Endodermal cell (in vitro differentiated cells): ENCODE data around the gene CELF6. TPM values are rescaled to one million over a fixed set of nuclear protein-coding genes. Genes with fewer than 3 reads are reported as not detected.

Experiments used
- DNase-seq: peaks from one replicate; pipeline ENCODE4 v3.0.0-alpha.2; 2017
- H3K27ac ChIP-seq: 2 replicates; pipeline ENCODE4 v1.5.1; 2013; ENCODE audit warnings: mild to moderate bottlenecking, low read depth, low read length, moderate library complexity
- H3K27me3 ChIP-seq: 2 replicates; pipeline ENCODE4 v1.6.1; 2013; ENCODE audit warnings: mild to moderate bottlenecking, low read length, moderate library complexity; ENCODE audit not compliant: insufficient read depth, control insufficient read depth, poor library complexity, severe bottlenecking
- H3K36me3 ChIP-seq: 2 replicates; pipeline ENCODE4 v1.7.0; 2013; ENCODE audit warnings: mild to moderate bottlenecking, low read length, moderate library complexity; ENCODE audit not compliant: control insufficient read depth, insufficient read depth
- H3K4me1 ChIP-seq: one replicate; pipeline ENCODE4 v1.7.0; 2013; ENCODE audit warnings: low read length; ENCODE audit not compliant: control insufficient read depth, insufficient read depth
- H3K4me3 ChIP-seq: 2 replicates; pipeline ENCODE4 v1.5.1; 2013; ENCODE audit warnings: mild to moderate bottlenecking, low read length, moderate library complexity
- H3K9ac ChIP-seq: 2 replicates; pipeline ENCODE4 v1.6.1; 2013; ENCODE audit warnings: mild to moderate bottlenecking, low read length, moderate library complexity; ENCODE audit not compliant: poor library complexity, severe bottlenecking; ENCODE audit errors: extremely low read depth
- H3K9me3 ChIP-seq: 2 replicates; pipeline ENCODE4 v1.6.1; 2013; ENCODE audit warnings: mild to moderate bottlenecking, low read length, moderate library complexity; ENCODE audit not compliant: control insufficient read depth
- H3K27ac Mint-ChIP-seq: 2 replicates; pipeline ENCODE4 v1.8.0; 2020; ENCODE audit warnings: mixed read lengths
- H3K27me3 Mint-ChIP-seq: 2 replicates; pipeline ENCODE4 v1.8.0; 2021; ENCODE audit warnings: mild to moderate bottlenecking, mixed read lengths; ENCODE audit not compliant: insufficient read depth
- H3K36me3 Mint-ChIP-seq: 2 replicates; pipeline ENCODE4 v1.8.0; 2020; ENCODE audit warnings: low read depth, mixed read lengths
- H3K4me1 Mint-ChIP-seq: 2 replicates; pipeline ENCODE4 v1.8.0; 2020; ENCODE audit warnings: mixed read lengths
- H3K4me3 Mint-ChIP-seq: 2 replicates; pipeline ENCODE4 v1.8.0; 2020; ENCODE audit warnings: mild to moderate bottlenecking, moderate library complexity, mixed read lengths
- H3K9me3 Mint-ChIP-seq: 2 replicates; pipeline ENCODE4 v1.8.0; 2020; ENCODE audit warnings: mild to moderate bottlenecking, mixed read lengths
- CTCF ChIP-seq: fragments of 200-600 bp; sonication (generic); conservative IDR thresholded peaks from 2 replicates; pipeline ENCODE4 v1.5.0; 2021; ENCODE audit warnings: antibody characterized with exemption, mild to moderate bottlenecking
- WGBS, 2 experiments: methylation state at CpG; one replicate each; pipeline versions ENCODE4 v1.1.5 to v1.1.7; 2013; ENCODE audit warnings: missing lambda C conversion rate in 2 of 2, mixed read lengths in 1 of 2; ENCODE audit not compliant: insufficient coverage in 1 of 2, insufficient read length in 1 of 2; 5-methylcytosine and 5-hydroxymethylcytosine counted together
- total RNA-seq, 2 donors: library from RNA; stranded (reverse); fragmentation: NEBNext Ultra II Directional in 1 of 2; extraction: Animal tissue kit (Norgen Biotek cat#: 25700) in 1 of 2; gene quantifications; 2 replicates in 1 of 2; 3 replicates in 1 of 2; pipeline ENCODE4 v1.2.1, GENCODE V29; 2021

Gene CELF6
- total RNA-seq, 2 donors from 2014 or later = 0.46 to 0.62 TPM

- no peak overlapping the region for H3K9ac ChIP-seq
- H3K4me1 Mint-ChIP-seq = no peaks in the 10 kb centered on the region
- H3K27ac Mint-ChIP-seq = no peak overlapping the region
- no peaks in the 10 kb centered on the region for H3K9me3 ChIP-seq
- H3K36me3 Mint-ChIP-seq = peaks cover 18% of the 10 kb centered on the region
- no peaks in the 10 kb centered on the region for H3K9me3 Mint-ChIP-seq
- no peaks in the 10 kb centered on the region for H3K27me3 ChIP-seq
- WGBS, 2 experiments = 78 to 86% methylated on average over 1 of the region's 2 CpGs
- TF ChIP-seq CTCF = no peak
- DNase-seq = no peak
- H3K36me3 ChIP-seq = peaks cover 5% of the 10 kb centered on the region
- no peaks in the 10 kb centered on the region for H3K4me1 ChIP-seq
- no peaks in the 10 kb centered on the region for H3K27me3 Mint-ChIP-seq
- H3K4me3 ChIP-seq = no peak overlapping the region
- no peak overlapping the region for H3K4me3 Mint-ChIP-seq
- no peak overlapping the region for H3K27ac ChIP-seq
Observed at GRCh38 chr15:72334842-72335241, 14.9 kb upstream of the CELF6 start.

GRCh38 chr15:72331021-72331420, 11.1 kb upstream of the CELF6 start:
- Mint-ChIP-seq H3K4me1 (no peaks in the 10 kb centered on the region), H3K27me3 (no peaks in the 10 kb centered on the region), H3K27ac (no peak overlapping the region), H3K9me3 (no peaks in the 10 kb centered on the region), H3K36me3 (peaks cover 22% of the 10 kb centered on the region), H3K4me3 (no peak overlapping the region)
- Histone ChIP-seq H3K36me3 (no peaks in the 10 kb centered on the region), H3K9me3 (no peaks in the 10 kb centered on the region), H3K4me3 (no peak overlapping the region), H3K27ac (no peak overlapping the region), H3K4me1 (no peaks in the 10 kb centered on the region), H3K27me3 (no peaks in the 10 kb centered on the region), H3K9ac (no peak overlapping the region)
- no peak for TF ChIP-seq CTCF
- peak; percentile 12 for DNase-seq
- whole genome bisulfite sequencing, 2 experiments = 85 to 100% methylated on average over 3 of the region's 3 CpGs

- Mint-ChIP-seq H3K4me3 (no peak overlapping the region), H3K9me3 (peaks cover 14% of the 10 kb centered on the region), H3K4me1 (peaks cover 4% of the 10 kb centered on the region), H3K27ac (no peak overlapping the region), H3K36me3 (peaks cover 16% of the 10 kb centered on the region), H3K27me3 (peaks cover 17% of the 10 kb centered on the region)
- H3K27me3 ChIP-seq = peaks cover 8% of the 10 kb centered on the region
- H3K9me3 ChIP-seq = peaks cover 15% of the 10 kb centered on the region
- WGBS, 2 experiments = no CpG with 5 or more reads among the region's 1 CpG
- H3K36me3 ChIP-seq = no peaks in the 10 kb centered on the region
- H3K4me3 ChIP-seq = no peak overlapping the region
- H3K4me1 ChIP-seq = no peaks in the 10 kb centered on the region
- H3K9ac ChIP-seq = no peak overlapping the region
- no peak overlapping the region for H3K27ac ChIP-seq
- no peak for DNase-seq
- TF ChIP-seq CTCF = no peak
Observed at GRCh38 chr15:72323752-72324151, 3.8 kb upstream of the CELF6 start.
